Osteocyte (in vitro differentiated cells): Measurements from ENCODE around the gene OSMR. TPM values are rescaled to one million over a fixed set of nuclear protein-coding genes. Genes with fewer than 3 reads are reported as not detected.

ENCODE experiments used
- DNase-seq: peaks from one replicate; pipeline ENCODE4 v3.0.0; 2021; ENCODE audit warnings: mixed read lengths; ENCODE audit not compliant: unreplicated experiment; ENCODE audit errors: extremely low spot score
- H3K27ac Mint-ChIP-seq: one replicate; pipeline ENCODE4 v1.8.0; 2021; ENCODE audit warnings: mild to moderate bottlenecking, mixed read lengths; ENCODE audit not compliant: unreplicated experiment
- H3K27me3 Mint-ChIP-seq: one replicate; pipeline ENCODE4 v1.8.0; 2021; ENCODE audit warnings: mixed read lengths; ENCODE audit not compliant: unreplicated experiment
- H3K36me3 Mint-ChIP-seq: one replicate; pipeline ENCODE4 v1.8.0; 2021; ENCODE audit warnings: mixed read lengths; ENCODE audit not compliant: unreplicated experiment
- H3K4me1 Mint-ChIP-seq: one replicate; pipeline ENCODE4 v1.8.0; 2021; ENCODE audit warnings: mixed read lengths; ENCODE audit not compliant: unreplicated experiment
- H3K4me3 Mint-ChIP-seq: one replicate; pipeline ENCODE4 v1.8.0; 2021; ENCODE audit warnings: mild to moderate bottlenecking, moderate library complexity, mixed read lengths; ENCODE audit not compliant: unreplicated experiment
- H3K9me3 Mint-ChIP-seq: one replicate; pipeline ENCODE4 v1.8.0; 2021; ENCODE audit warnings: mixed read lengths; ENCODE audit not compliant: unreplicated experiment
- total RNA-seq: library from RNA; stranded (reverse); gene quantifications from 2 replicates; pipeline ENCODE4 v1.2.1, GENCODE V29; 2021
- TF ChIP-seq, protein P1 (sequence below): fragments of 200-600 bp; sonication (generic); IDR thresholded peaks from 2 replicates; pipeline ENCODE4 v1.5.0; 2021; ENCODE audit warnings: antibody characterized with exemption, mild to moderate bottlenecking, moderate library complexity

OSMR gene
- total RNA-seq, 1 donor from 2014 or later = 33.1 TPM

DNA sequence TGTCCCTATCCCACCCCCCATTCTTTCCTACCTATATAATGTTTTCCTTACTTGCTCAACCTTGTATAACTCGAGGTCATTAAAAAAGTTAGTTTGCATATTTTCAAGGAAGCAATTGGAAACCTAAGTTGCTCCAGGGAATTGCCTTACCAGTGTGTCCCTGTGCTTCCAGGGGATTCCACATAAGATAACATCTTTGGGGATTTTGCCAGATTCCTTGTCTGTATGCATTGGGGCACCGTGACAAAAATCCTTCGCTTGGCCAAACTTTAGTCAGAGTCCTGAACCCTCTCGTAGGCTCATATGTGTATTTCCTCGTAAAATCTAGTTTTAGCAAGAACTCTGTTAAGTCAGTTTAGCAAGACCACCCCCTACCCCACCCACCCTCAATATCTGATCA, 14.7 kb upstream of the OSMR start:
- TF ChIP-seq, protein P1, sequence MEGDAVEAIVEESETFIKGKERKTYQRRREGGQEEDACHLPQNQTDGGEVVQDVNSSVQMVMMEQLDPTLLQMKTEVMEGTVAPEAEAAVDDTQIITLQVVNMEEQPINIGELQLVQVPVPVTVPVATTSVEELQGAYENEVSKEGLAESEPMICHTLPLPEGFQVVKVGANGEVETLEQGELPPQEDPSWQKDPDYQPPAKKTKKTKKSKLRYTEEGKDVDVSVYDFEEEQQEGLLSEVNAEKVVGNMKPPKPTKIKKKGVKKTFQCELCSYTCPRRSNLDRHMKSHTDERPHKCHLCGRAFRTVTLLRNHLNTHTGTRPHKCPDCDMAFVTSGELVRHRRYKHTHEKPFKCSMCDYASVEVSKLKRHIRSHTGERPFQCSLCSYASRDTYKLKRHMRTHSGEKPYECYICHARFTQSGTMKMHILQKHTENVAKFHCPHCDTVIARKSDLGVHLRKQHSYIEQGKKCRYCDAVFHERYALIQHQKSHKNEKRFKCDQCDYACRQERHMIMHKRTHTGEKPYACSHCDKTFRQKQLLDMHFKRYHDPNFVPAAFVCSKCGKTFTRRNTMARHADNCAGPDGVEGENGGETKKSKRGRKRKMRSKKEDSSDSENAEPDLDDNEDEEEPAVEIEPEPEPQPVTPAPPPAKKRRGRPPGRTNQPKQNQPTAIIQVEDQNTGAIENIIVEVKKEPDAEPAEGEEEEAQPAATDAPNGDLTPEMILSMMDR = no peak
- DNase-seq = no peak
- Mint-ChIP-seq H3K27ac (no peak overlapping the region), H3K4me1 (peaks cover 20% of the 10 kb centered on the region), H3K4me3 (no peak overlapping the region), H3K9me3 (no peaks in the 10 kb centered on the region), H3K36me3 (peaks cover 9% of the 10 kb centered on the region), H3K27me3 (no peaks in the 10 kb centered on the region)

DNA sequence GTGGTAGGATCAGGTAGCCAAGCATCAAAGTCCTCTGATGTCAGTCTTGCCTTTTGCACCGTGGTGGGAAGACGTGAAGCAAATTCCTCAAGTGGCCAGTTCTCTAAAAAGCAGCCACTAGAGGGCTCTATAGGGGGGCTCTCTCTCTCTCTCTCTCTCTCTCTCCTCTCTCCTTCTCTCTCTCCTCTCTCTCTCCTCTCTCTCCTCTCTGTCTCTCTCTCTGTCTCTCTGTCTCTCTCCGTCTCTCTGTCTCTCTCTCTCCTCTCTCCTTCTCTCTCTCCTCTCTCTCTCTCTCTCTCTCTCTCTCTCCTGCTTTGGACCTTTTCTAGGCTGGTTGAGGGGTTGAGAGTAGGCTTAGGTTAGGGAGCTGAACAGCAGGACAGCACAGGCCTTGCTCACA, 13.9 kb upstream of the OSMR start:
- DNase-seq = no peak
- Mint-ChIP-seq H3K27me3 (no peaks in the 10 kb centered on the region), H3K27ac (no peak overlapping the region), H3K4me3 (no peak overlapping the region), H3K9me3 (no peaks in the 10 kb centered on the region), H3K4me1 (peaks cover 14% of the 10 kb centered on the region), H3K36me3 (peaks cover 12% of the 10 kb centered on the region)
- TF ChIP-seq, protein P1 = peak; percentile 51

DNA sequence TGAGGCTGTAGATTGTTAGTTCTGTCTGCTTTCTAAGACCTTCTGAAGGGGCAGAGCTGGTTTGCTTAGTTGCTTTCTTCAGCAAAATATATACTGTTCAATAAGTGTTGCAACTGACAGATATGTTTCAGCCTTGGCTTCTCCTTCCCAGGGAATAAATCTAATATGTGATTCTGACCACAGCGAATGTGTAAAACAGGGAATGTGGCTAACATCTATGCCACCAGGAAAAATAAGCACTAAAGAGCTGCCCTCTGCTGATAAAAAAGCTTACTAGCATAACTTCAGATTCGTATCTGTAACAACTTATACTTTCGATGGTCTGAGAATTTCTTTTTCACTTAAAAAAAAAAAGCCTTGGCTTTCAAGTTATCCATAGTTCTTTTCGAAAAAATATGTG, 13.0 kb upstream of the OSMR start:
- no peaks in the 10 kb centered on the region for H3K9me3 Mint-ChIP-seq
- no peak overlapping the region for H3K27ac Mint-ChIP-seq
- no peak overlapping the region for H3K4me3 Mint-ChIP-seq
- peaks cover 15% of the 10 kb centered on the region for H3K4me1 Mint-ChIP-seq
- no peak for DNase-seq
- H3K36me3 Mint-ChIP-seq = peaks cover 15% of the 10 kb centered on the region
- TF ChIP-seq, protein P1 = no peak
- no peaks in the 10 kb centered on the region for H3K27me3 Mint-ChIP-seq

DNA sequence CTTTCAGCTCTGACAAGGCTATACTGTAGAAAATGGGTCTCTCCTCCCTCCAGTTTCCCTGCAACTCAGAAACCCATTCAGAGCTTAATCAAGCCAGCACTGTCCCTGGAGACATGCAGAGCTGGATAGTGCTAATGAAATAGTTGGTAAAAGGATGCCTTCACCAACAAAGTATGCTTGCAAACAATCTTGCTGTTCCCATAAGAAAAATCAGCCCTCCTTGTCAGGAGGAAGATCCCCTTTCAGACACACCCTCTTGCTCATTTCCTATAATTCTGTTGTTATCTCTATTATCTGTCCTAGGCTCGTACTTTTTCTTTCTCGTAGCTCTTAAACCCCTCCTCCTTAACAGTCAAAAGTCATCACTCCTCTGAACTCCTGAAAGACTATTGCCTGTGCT, 9.9 kb upstream of the OSMR start:
- H3K36me3 Mint-ChIP-seq = peaks cover 11% of the 10 kb centered on the region
- no peak overlapping the region for H3K4me3 Mint-ChIP-seq
- H3K9me3 Mint-ChIP-seq = peaks cover 4% of the 10 kb centered on the region
- DNase-seq = no peak
- no peaks in the 10 kb centered on the region for H3K27me3 Mint-ChIP-seq
- H3K27ac Mint-ChIP-seq = peak overlapping the region; percentile 10
- TF ChIP-seq, protein P1 = no peak
- H3K4me1 Mint-ChIP-seq = peaks cover 23% of the 10 kb centered on the region

DNA sequence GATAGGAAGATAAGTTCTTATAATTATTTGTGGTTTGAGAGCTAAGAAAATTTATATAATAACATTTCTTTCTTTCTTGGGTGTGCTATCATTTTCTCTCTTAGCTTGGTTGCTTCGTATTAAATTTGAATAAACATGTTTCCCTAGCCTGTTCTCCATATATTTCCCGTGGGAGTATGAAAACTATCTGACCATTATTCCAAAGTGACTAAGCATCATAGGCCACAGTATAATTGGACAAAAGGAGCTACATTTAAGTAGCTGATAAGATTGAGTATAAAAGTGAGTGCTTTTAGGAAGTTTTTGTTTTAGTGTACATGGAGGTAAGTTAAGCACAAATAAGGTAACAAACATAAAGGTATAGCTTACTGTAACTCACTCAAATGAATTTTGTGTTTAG, 8.4 kb upstream of the OSMR start:
- no peak for DNase-seq
- Mint-ChIP-seq H3K27me3 (no peaks in the 10 kb centered on the region), H3K4me1 (peaks cover 24% of the 10 kb centered on the region), H3K36me3 (peaks cover 14% of the 10 kb centered on the region), H3K27ac (no peak overlapping the region), H3K4me3 (no peak overlapping the region), H3K9me3 (peaks cover 4% of the 10 kb centered on the region)
- TF ChIP-seq, protein P1 = no peak
